Measurements from ENCODE around the gene RPUSD4.

RPUSD4 gene

DNA sequence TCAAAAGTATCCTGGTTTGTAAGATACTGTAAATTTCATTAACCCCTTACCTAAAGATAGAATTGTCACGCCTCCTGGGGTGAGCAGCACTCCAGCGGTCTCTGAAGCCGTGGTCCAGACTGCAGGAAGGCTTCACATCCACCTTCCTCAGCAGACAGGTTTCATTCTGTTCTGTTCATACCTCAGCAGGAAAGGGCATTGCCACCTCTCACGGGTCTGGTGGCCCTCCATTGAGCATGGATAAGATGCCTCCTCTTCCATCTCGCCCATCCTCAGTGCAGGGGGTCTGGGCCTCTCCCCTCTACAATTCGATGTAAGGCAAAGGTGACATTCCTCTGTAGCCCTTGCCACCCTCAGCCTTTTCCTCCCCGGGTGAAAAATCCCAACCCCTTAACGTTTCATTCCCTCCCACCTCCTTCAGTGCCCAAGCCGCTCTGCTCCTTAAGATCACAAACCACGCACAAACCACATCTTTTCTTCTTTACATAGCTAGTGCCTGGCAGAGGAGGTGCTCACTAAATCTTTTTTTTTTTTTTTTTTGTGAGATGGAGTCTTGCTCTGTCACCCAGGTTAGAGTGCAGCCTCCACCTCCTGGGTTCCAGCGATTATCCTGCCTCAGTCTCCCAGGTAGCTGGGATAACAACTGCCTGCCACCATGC lies 28.5 kb downstream of the RPUSD4 start:
- DNase-seq (ENCODE audit: low read depth): no peak
- no peak for TF ChIP-seq CTCF (IDR thresholded peaks at IDR 0.05; ENCODE audit: insufficient read depth, low read depth, low read length, missing control alignments)
- H3K4me3 ChIP-seq (ENCODE audit: low read length): no peak overlapping the region

DNA sequence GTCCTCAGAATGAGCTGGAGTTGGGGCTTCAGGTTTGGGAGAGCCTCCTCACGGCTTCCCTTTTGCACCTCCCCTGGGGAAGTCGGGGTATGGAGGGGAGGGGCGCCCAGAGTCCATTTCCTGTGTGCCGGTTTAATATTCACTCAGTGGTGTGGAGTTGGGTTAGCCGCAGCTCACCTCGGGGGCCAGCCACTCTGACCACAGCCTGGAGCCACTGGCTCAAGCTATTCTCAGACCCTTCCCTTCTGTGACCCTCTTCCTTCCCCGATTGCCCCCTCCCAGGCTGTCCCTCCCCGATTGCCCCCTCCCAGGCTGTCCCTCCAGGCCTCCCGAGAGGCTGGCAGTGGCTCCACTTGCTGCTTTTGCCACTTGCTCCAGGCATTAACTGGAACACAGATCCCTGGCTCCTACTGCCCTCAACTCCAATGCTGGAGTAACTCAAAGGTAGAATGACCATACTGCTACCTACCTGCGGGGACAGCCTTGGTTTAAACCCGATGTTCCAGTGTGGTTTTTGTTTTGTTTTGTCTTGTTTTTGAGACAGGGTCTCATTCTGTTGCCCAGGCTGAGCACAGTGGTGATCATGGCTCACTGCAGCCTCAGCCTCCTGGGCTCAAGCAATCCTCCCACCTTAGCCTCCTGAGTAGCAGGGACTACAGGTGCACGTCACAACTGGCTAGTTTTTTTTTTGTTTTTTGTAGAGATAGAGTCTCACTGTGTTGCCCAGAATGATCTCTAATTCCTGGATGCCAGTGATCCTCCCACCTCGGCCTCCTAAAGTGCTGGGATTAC lies 29.3 kb downstream of the RPUSD4 start:
- no peak overlapping the region for H3K4me3 ChIP-seq (ENCODE audit: low read length)

DNA sequence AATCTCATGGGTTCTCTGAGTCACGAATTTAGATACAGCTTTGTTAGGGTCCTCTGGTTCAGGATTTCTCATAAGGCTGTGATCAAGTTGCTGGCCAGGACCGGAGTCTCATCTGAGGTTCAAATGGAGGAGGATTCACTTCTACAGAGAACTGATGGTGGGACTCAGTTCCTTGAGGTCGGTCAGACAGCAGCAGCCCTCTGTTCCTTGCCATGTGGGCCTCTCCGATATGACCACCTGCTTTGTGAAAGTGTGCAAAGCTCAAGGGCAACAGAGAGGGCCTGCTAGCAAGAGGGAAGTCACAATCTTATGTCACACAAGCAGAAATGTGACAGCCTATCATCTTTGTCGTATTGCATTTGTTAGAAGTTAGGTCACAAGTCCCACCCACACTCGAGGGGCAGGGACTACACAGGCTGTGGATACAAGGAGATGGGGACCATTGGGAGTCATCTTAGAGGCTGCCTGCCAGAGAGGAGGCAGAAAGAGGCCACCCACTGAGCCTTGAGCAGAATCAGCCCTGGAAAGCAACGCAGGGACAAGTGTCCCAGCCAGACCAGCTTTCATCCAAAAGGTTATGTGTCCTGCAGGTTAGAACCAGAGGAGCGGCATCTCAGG lies 34.5 kb downstream of the RPUSD4 start:
- no peak for TF ChIP-seq CTCF (IDR thresholded peaks at IDR 0.05; ENCODE audit: insufficient read depth, low read depth, low read length, missing control alignments)
- H3K4me3 ChIP-seq (ENCODE audit: low read length): no peak overlapping the region
- DNase-seq (ENCODE audit: low read depth): no peak

More for the DNA sequence above, 29.3 kb downstream of the RPUSD4 start:
- DNase-seq (ENCODE audit: low read depth): no peak
- no peak for TF ChIP-seq CTCF (IDR thresholded peaks at IDR 0.05; ENCODE audit: insufficient read depth, low read depth, low read length, missing control alignments)

GRCh38 chr11:126175393-126175792 lies 36.1 kb downstream of the RPUSD4 start:
- peak; percentile 15 for DNase-seq (ENCODE audit: low read depth)
- no peak for TF ChIP-seq CTCF (IDR thresholded peaks at IDR 0.05; ENCODE audit: insufficient read depth, low read depth, low read length, missing control alignments)
- H3K4me3 ChIP-seq (ENCODE audit: low read length): no peak overlapping the region

- H3K4me3 ChIP-seq (ENCODE audit: low read length): no peak overlapping the region
- DNase-seq (ENCODE audit: low read depth): no peak
- TF ChIP-seq CTCF (IDR thresholded peaks at IDR 0.05; ENCODE audit: insufficient read depth, low read depth, low read length, missing control alignments): no peak
These were observed 36.6 kb downstream of the RPUSD4 start for GRCh38 chr11:126174816-126175215.

- TF ChIP-seq CTCF (IDR thresholded peaks at IDR 0.05; ENCODE audit: insufficient read depth, low read depth, low read length, missing control alignments): no peak
- no peak for DNase-seq (ENCODE audit: low read depth)
- no peak overlapping the region for H3K4me3 ChIP-seq (ENCODE audit: low read length)
These were observed 38.2 kb downstream of the RPUSD4 start for GRCh38 chr11:126173257-126173656.

Measured in epithelial cell of esophagus (primary cell).